ENCODE results near the gene CAMKK1. TPM values are rescaled to one million over a fixed set of nuclear protein-coding genes. Genes with fewer than 3 reads are reported as not detected.

Gene CAMKK1
- total RNA-seq, 6 donors from 2014 or later = 4.9 to 23.0 (median 11.0) TPM

GRCh38 chr17:3873862-3874261 lies 19.0 kb downstream of the CAMKK1 start:
- Histone ChIP-seq H3K4me3 (no peak overlapping the region), H3K27ac (no peak overlapping the region), H3K9me3 (no peaks in the 10 kb centered on the region), H3K27me3 (no peaks in the 10 kb centered on the region), H3K36me3 (peaks cover 0 to 42% (median 11%) of the 10 kb centered on the region in 4 donors), H3K4me1 (peaks cover 0 to 5% (median 2%) of the 10 kb centered on the region in 4 donors)
- ATAC-seq (ENCODE audit: low FRiP score in 2 of 2) = no peak
- TF ChIP-seq CTCF (IDR thresholded peaks at IDR 0.05) (no peak), POLR2A (IDR thresholded peaks at IDR 0.05) (no peak), EP300 (IDR thresholded peaks at IDR 0.05) (no peak), POLR2AphosphoS5 (IDR thresholded peaks at IDR 0.05) (no peak)
- WGBS, 2 donors = 92 to 95% methylated on average over 10 of the region's 10 CpGs
- DNase-seq = no peak

- DNase-seq (no peak), ATAC-seq (ENCODE audit: low FRiP score in 2 of 2) (no peak)
- TF ChIP-seq POLR2AphosphoS5 (IDR thresholded peaks at IDR 0.05) (no peak), POLR2A (IDR thresholded peaks at IDR 0.05) (no peak), EP300 (IDR thresholded peaks at IDR 0.05) (no peak), CTCF (IDR thresholded peaks at IDR 0.05) (no peak)
- 22 to 29% methylated on average over 11 of the region's 11 CpGs for WGBS, 2 donors
- H3K4me1 ChIP-seq = peaks cover 0 to 5% (median 2%) of the 10 kb centered on the region in 4 donors
- H3K36me3 ChIP-seq = peaks cover 0 to 36% (median 7%) of the 10 kb centered on the region in 4 donors
- no peaks in the 10 kb centered on the region for H3K27me3 ChIP-seq
- no peaks in the 10 kb centered on the region for H3K9me3 ChIP-seq
- H3K4me3 ChIP-seq = no peak overlapping the region
- H3K27ac ChIP-seq = peak overlapping the region in 2 of 4 donors; percentile 32 to 49
These were observed 22.0 kb downstream of the CAMKK1 start for GRCh38 chr17:3870871-3871306.

GRCh38 chr17:3867606-3868005 lies 25.2 kb downstream of the CAMKK1 start:
- no peak overlapping the region for H3K4me3 ChIP-seq

GRCh38 chr17:3867106-3867505 lies 25.7 kb downstream of the CAMKK1 start:
- peak in 1 of 2 donors; percentile 58 for DNase-seq
- no peak overlapping the region for H3K27ac ChIP-seq
- ATAC-seq (ENCODE audit: low FRiP score in 2 of 2) = no peak
- TF ChIP-seq CTCF (IDR thresholded peaks at IDR 0.05) (no peak), EP300 (IDR thresholded peaks at IDR 0.05) (no peak), POLR2A (IDR thresholded peaks at IDR 0.05) (no peak), POLR2AphosphoS5 (IDR thresholded peaks at IDR 0.05) (no peak)
- no peaks in the 10 kb centered on the region for H3K27me3 ChIP-seq
- no peaks in the 10 kb centered on the region for H3K9me3 ChIP-seq
- peaks cover 4 to 13% (median 5%) of the 10 kb centered on the region in 4 donors for H3K4me1 ChIP-seq
- no peak overlapping the region for H3K4me3 ChIP-seq
- WGBS, 2 donors = 75 to 82% methylated on average over 17 of the region's 17 CpGs
- peaks cover 0 to 9% (median 0%) of the 10 kb centered on the region in 4 donors for H3K36me3 ChIP-seq

More at GRCh38 chr17:3867606-3868005, 25.2 kb downstream of the CAMKK1 start:
- no peaks in the 10 kb centered on the region for H3K9me3 ChIP-seq
- ATAC-seq (ENCODE audit: low FRiP score in 2 of 2) (no peak), DNase-seq (no peak)
- no peak overlapping the region for H3K27ac ChIP-seq
- WGBS, 2 donors = 81 to 89% methylated on average over 9 to 11 of the region's 11 CpGs
- no peaks in the 10 kb centered on the region for H3K27me3 ChIP-seq
- peaks cover 0 to 13% (median under 1%) of the 10 kb centered on the region in 4 donors for H3K36me3 ChIP-seq
- peaks cover 4 to 13% (median 5%) of the 10 kb centered on the region in 4 donors for H3K4me1 ChIP-seq
- TF ChIP-seq POLR2AphosphoS5 (IDR thresholded peaks at IDR 0.05) (no peak), EP300 (IDR thresholded peaks at IDR 0.05) (no peak), CTCF (IDR thresholded peaks at IDR 0.05) (no peak), POLR2A (IDR thresholded peaks at IDR 0.05) (no peak)

GRCh38 chr17:3866276-3866675 lies 26.6 kb downstream of the CAMKK1 start:
- peaks cover 0 to 11% (median 4%) of the 10 kb centered on the region in 4 donors for H3K36me3 ChIP-seq
- no peak for TF ChIP-seq POLR2A (IDR thresholded peaks at IDR 0.05)
- TF ChIP-seq POLR2AphosphoS5 (IDR thresholded peaks at IDR 0.05) = no peak
- TF ChIP-seq EP300 (IDR thresholded peaks at IDR 0.05) = no peak
- no peak for TF ChIP-seq CTCF (IDR thresholded peaks at IDR 0.05)

More at GRCh38 chr17:3866276-3866675, 26.6 kb downstream of the CAMKK1 start:
- Histone ChIP-seq H3K27ac (no peak overlapping the region), H3K4me3 (no peak overlapping the region), H3K27me3 (no peaks in the 10 kb centered on the region), H3K9me3 (no peaks in the 10 kb centered on the region), H3K4me1 (peaks cover 4 to 13% (median 5%) of the 10 kb centered on the region in 4 donors)
- DNase-seq = peak in 1 of 2 donors; percentile 76
- no peak for ATAC-seq (ENCODE audit: low FRiP score in 2 of 2)
- WGBS, 2 donors = 93% methylated on average over 13 to 21 of the region's 21 CpGs
